OCI-LY1 (cell line): ENCODE measurements around the gene AK5.
"Not testable (repeated sequence)": the region's sequence is repeated elsewhere in the genome, so short reads cannot be mapped to it uniquely, and the experiment has no call there.

Experiments used
- H2AFZ ChIP-seq: fragments of 200-600 bp; sonication (generic), shearing (Covaris generic); 2 replicates; pipeline ENCODE4 v1.6.0; 2014; ENCODE audit warnings: antibody characterized with exemption, mild to moderate bottlenecking, low read length
- H3F3A ChIP-seq: fragments of 200-600 bp; sonication (generic), shearing (Covaris generic); 2 replicates; pipeline ENCODE4 v1.6.0; 2014; ENCODE audit warnings: mild to moderate bottlenecking, antibody characterized with exemption, low read length, moderate library complexity; ENCODE audit not compliant: insufficient read depth
- H3K27ac ChIP-seq: fragments of 200-600 bp; sonication (generic); 2 replicates; pipeline ENCODE4 v1.5.1; 2014; ENCODE audit warnings: low read length, mixed run types, mild to moderate bottlenecking, low read depth; ENCODE audit not compliant: poor library complexity, severe bottlenecking
- H3K27me3 ChIP-seq: fragments of 200-600 bp; sonication (generic); 2 replicates; pipeline ENCODE4 v1.6.0; 2014; ENCODE audit warnings: antibody characterized with exemption, mild to moderate bottlenecking, low read length, moderate library complexity; ENCODE audit not compliant: insufficient read depth
- H3K36me3 ChIP-seq: fragments of 200-600 bp; sonication (generic); 2 replicates; pipeline ENCODE4 v1.6.1; 2014; ENCODE audit warnings: mild to moderate bottlenecking, antibody characterized with exemption, low read length, moderate library complexity, mixed read lengths; ENCODE audit not compliant: insufficient read depth
- H3K4me1 ChIP-seq: fragments of 200-600 bp; sonication (generic); 2 replicates; pipeline ENCODE4 v1.5.1; 2014; ENCODE audit warnings: mild to moderate bottlenecking, low read length, moderate library complexity; ENCODE audit not compliant: insufficient read depth, severe bottlenecking
- H3K4me2 ChIP-seq: fragments of 200-600 bp; sonication (generic), shearing (Covaris generic); 2 replicates; pipeline ENCODE4 v1.6.1; 2014; ENCODE audit warnings: low read length
- H3K4me3 ChIP-seq: fragments of 200-600 bp; sonication (generic); 2 replicates; pipeline ENCODE4 v1.5.1; 2014; ENCODE audit warnings: low read length, low read depth, mild to moderate bottlenecking, mixed read lengths; ENCODE audit not compliant: poor library complexity, severe bottlenecking
- H3K79me2 ChIP-seq: fragments of 200-600 bp; shearing (Covaris generic); 2 replicates; pipeline ENCODE4 v1.6.1; 2016; ENCODE audit warnings: mixed run types, low read length, mixed read lengths; ENCODE audit not compliant: insufficient read depth
- H3K9ac ChIP-seq: fragments of 200-600 bp; sonication (generic), shearing (Covaris generic); 2 replicates; pipeline ENCODE4 v1.6.1; 2014; ENCODE audit warnings: mild to moderate bottlenecking, low read length, mixed read lengths
- H3K9me2 ChIP-seq: fragments of 200-600 bp; sonication (generic), shearing (Covaris generic); 2 replicates; pipeline ENCODE4 v1.6.1; 2014; ENCODE audit warnings: low read depth, mild to moderate bottlenecking, low read length, mixed read lengths
- H3K9me3 ChIP-seq: fragments of 200-600 bp; shearing (Covaris generic); 2 replicates; pipeline ENCODE4 v1.6.1; 2014; ENCODE audit warnings: low read length, mixed read lengths
- H4K20me1 ChIP-seq: fragments of 200-600 bp; sonication (generic), shearing (Covaris generic); 2 replicates; pipeline ENCODE4 v1.6.0; 2016; ENCODE audit warnings: mild to moderate bottlenecking, low read length; ENCODE audit not compliant: insufficient read depth
- CTCF ChIP-seq: fragments of 200-600 bp; sonication (generic), shearing (Covaris generic); IDR thresholded peaks from 2 replicates; pipeline ENCODE4 v1.5.1; 2017; ENCODE audit warnings: mild to moderate bottlenecking, antibody characterized with exemption, low read length, moderate library complexity, mixed read lengths
- EZH2 ChIP-seq: fragments of 200-600 bp; sonication (generic), shearing (Covaris generic); IDR thresholded peaks from 2 replicates; pipeline ENCODE4 v1.8.0; 2017; ENCODE audit warnings: borderline replicate concordance, mixed run types, mild to moderate bottlenecking, antibody characterized with exemption, low read length, moderate library complexity, mixed read lengths

AK5 gene

GRCh38 chr1:77514921-77515776 lies 233.3 kb downstream of the AK5 start:
- no peak overlapping the region for H3K4me2 ChIP-seq
- no peak overlapping the region for H3K9ac ChIP-seq
- H3K9me2 ChIP-seq, result no peaks in the 10 kb centered on the region
- H3K27me3 ChIP-seq, result peaks cover under 1% of the 10 kb centered on the region; the same call in 1 of the 2 replicates
- H3F3A ChIP-seq, result no peaks in the 10 kb centered on the region
- peak; percentile 10; the same call in 1 of the 2 replicates for TF ChIP-seq CTCF
- TF ChIP-seq EZH2, result no peak
- H4K20me1 ChIP-seq, result no peaks in the 10 kb centered on the region
- no peaks in the 10 kb centered on the region for H3K36me3 ChIP-seq
- H3K27ac ChIP-seq, result no peak overlapping the region
- H3K4me1 ChIP-seq, result no peaks in the 10 kb centered on the region
- H2AFZ ChIP-seq, result no peak overlapping the region
- H3K79me2 ChIP-seq, result no peaks in the 10 kb centered on the region
- no peak overlapping the region for H3K4me3 ChIP-seq
- no peaks in the 10 kb centered on the region for H3K9me3 ChIP-seq

- H3K9me2 ChIP-seq, result no peaks in the 10 kb centered on the region
- H3K36me3 ChIP-seq, result no peaks in the 10 kb centered on the region
- H3K9me3 ChIP-seq, result no peaks in the 10 kb centered on the region
- no peak overlapping the region for H2AFZ ChIP-seq
- H3K27me3 ChIP-seq, result peaks cover 6% of the 10 kb centered on the region; the same call in 1 of the 2 replicates
- no peaks in the 10 kb centered on the region for H3K4me1 ChIP-seq
- H3K4me2 ChIP-seq, result no peak overlapping the region
- no peaks in the 10 kb centered on the region for H4K20me1 ChIP-seq
- no peak overlapping the region for H3K4me3 ChIP-seq
- no peaks in the 10 kb centered on the region for H3K79me2 ChIP-seq
- no peaks in the 10 kb centered on the region for H3F3A ChIP-seq
- H3K9ac ChIP-seq, result no peak overlapping the region
- no peak overlapping the region for H3K27ac ChIP-seq
- TF ChIP-seq EZH2, result no peak
- TF ChIP-seq CTCF, result no peak
These were observed 234.3 kb downstream of the AK5 start for GRCh38 chr1:77516106-77516505.

- Histone ChIP-seq H3K9me3 (no peaks in the 10 kb centered on the region), H2AFZ (no peak overlapping the region), H3K9ac (no peak overlapping the region), H3K4me1 (no peaks in the 10 kb centered on the region), H3K4me3 (no peak overlapping the region), H3K27ac (no peak overlapping the region), H3K4me2 (no peak overlapping the region), H3F3A (no peaks in the 10 kb centered on the region), H3K79me2 (no peaks in the 10 kb centered on the region), H4K20me1 (no peaks in the 10 kb centered on the region), H3K36me3 (no peaks in the 10 kb centered on the region), H3K9me2 (no peaks in the 10 kb centered on the region), H3K27me3 (peaks cover 6% of the 10 kb centered on the region; the same call in 1 of the 2 replicates)
- TF ChIP-seq CTCF (no peak), EZH2 (no peak)
These were observed 242.2 kb downstream of the AK5 start for GRCh38 chr1:77524038-77524437.

GRCh38 chr1:77531149-77531548 lies 249.3 kb downstream of the AK5 start:
- not testable (repeated sequence) for H3K4me3 ChIP-seq, H3F3A ChIP-seq, H3K9ac ChIP-seq, H3K4me1 ChIP-seq, H3K79me2 ChIP-seq, H4K20me1 ChIP-seq, H3K27me3 ChIP-seq, H3K27ac ChIP-seq, H3K36me3 ChIP-seq, H3K4me2 ChIP-seq, H3K9me2 ChIP-seq, H2AFZ ChIP-seq, H3K9me3 ChIP-seq

- not testable (repeated sequence) for H3K4me1 ChIP-seq, H3K9me2 ChIP-seq, H3K9me3 ChIP-seq, H3K4me2 ChIP-seq, H3K27me3 ChIP-seq, H3K27ac ChIP-seq, H3F3A ChIP-seq, H3K9ac ChIP-seq, H3K79me2 ChIP-seq, H4K20me1 ChIP-seq, H2AFZ ChIP-seq, H3K4me3 ChIP-seq, H3K36me3 ChIP-seq
These were observed 249.9 kb downstream of the AK5 start for GRCh38 chr1:77531596-77532280.
